Tibial nerve (tissue), 4 donors: ENCODE measurements around the gene PLCD4. TPM values are rescaled to one million over a fixed set of nuclear protein-coding genes. Genes with fewer than 3 reads are reported as not detected.

Experiments
- DNase-seq, 2 donors: peaks; one replicate each; pipeline ENCODE4 v3.0.0-alpha.2; 2019; ENCODE audit warnings: low spot score in 2 of 2
- H3K27ac ChIP-seq, 4 donors: fragments of 200-600 bp; sonication (generic) in 3 of 4; one replicate each; pipeline ENCODE4 v1.5.1; 2017 to 2019; ENCODE audit warnings: mild to moderate bottlenecking in 1 of 4
- H3K27me3 ChIP-seq, 2 donors: fragments of 200-600 bp; sonication (generic) in 1 of 2; one replicate each; pipeline versions ENCODE4 v1.5.1 to v1.6.0; 2017 to 2019
- H3K36me3 ChIP-seq, 3 donors: fragments of 200-600 bp; sonication (generic); one replicate each; pipeline ENCODE4 v1.5.1; 2018 to 2019
- H3K4me1 ChIP-seq, 4 donors: fragments of 200-600 bp; sonication (generic) in 3 of 4; one replicate each; pipeline ENCODE4 v1.5.1; 2017 to 2019
- H3K4me3 ChIP-seq, 4 donors: fragments of 200-600 bp; sonication (generic) in 3 of 4; one replicate each; pipeline ENCODE4 v1.5.1; 2017 to 2019; ENCODE audit warnings: mild to moderate bottlenecking in 1 of 4, moderate library complexity in 1 of 4
- H3K9me3 ChIP-seq, 4 donors: fragments of 200-600 bp; sonication (generic) in 3 of 4; one replicate each; pipeline ENCODE4 v1.5.1; 2017 to 2019
- EP300 ChIP-seq, 2 donors: sonication (generic); formaldehyde crosslinking; IDR thresholded peaks; one replicate each; pipeline ENCODE4 v1.6.1; 2017; ENCODE audit warnings: antibody characterized with exemption in 2 of 2, mild to moderate bottlenecking in 1 of 2
- POLR2A ChIP-seq, 2 donors: fragments of 450-650 bp; IDR thresholded peaks; one replicate each; pipeline ENCODE4 v1.6.1; 2017; ENCODE audit warnings: antibody characterized with exemption in 2 of 2, mild to moderate bottlenecking in 2 of 2, moderate library complexity in 2 of 2
- WGBS, 2 donors: methylation state at CpG; one replicate each; pipeline ENCODE4 v1.1.5; 2018; 5-methylcytosine and 5-hydroxymethylcytosine counted together
- total RNA-seq, 4 donors: library from RNA; depleted of rRNA; stranded (reverse); fragments of >200 nt; gene quantifications; one replicate each; pipeline ENCODE4 v1.1.0, GENCODE V29; 2016
- TF ChIP-seq, protein P1 (sequence below), 5 experiments: fragments of 200-600 bp in 3 of 5; fragments of 450-650 bp in 2 of 5; sonication (generic) in 3 of 5; IDR thresholded peaks; one replicate each; pipeline ENCODE4 v1.5.1; 2016 to 2019; ENCODE audit warnings: antibody characterized with exemption in 5 of 5, mild to moderate bottlenecking in 3 of 5, moderate library complexity in 2 of 5

Gene PLCD4
- total RNA-seq, 4 donors from 2014 or later, result 9.2 to 20.1 (median 13.4) TPM

DNA sequence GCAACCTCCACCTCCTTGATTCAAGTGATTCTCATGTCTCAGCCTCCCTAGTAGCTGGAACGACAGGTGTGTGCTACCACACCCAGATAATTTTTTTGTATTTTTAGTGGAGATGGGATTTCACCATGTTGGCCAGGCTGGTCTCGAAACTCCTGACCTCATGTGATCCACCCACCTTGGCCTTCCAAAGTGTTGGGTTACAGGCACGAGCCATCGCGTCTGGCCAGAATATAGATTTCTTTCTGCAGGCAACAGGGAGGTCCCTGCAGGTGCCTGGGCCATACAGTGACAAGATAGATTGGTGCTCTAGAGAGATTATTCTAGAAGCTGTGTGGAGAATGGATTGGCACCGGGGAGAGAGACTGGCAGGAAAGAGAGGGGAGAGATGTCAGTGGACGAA lies 13.3 kb downstream of the PLCD4 start:
- DNase-seq, result no peak

DNA sequence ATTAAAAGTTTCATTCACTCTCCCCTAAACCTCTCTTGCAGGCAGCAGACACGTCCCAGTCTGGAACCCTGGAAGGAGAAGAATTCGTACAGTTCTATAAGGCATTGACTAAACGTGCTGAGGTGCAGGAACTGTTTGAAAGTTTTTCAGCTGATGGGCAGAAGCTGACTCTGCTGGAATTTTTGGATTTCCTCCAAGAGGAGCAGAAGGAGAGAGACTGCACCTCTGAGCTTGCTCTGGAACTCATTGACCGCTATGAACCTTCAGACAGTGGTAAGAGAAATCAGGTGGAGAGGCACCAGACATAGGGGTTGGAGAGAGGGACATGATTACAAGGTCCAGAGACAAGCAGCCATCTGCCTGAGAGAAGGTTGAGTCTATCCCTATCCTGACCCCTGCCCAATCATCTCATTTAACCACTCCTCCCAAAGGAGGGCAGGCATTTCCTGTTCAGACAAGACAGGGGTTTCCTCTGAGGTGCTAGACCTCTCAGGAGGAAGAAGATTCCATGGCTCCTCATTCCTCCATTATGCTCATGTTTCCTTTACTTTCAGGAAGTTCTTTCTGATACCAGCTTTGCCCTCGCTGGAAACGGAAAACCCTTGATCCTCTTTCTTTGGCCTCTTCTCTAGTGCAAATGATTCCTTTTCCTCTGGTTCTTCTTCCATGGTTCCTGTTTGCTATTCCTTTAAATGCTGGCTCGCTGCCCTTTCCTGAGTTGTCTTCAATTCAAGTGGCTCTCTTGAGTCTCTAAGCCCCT lies 15.1 kb downstream of the PLCD4 start:
- Histone ChIP-seq H3K9me3 (no peaks in the 10 kb centered on the region), H3K4me3 (no peak overlapping the region), H3K36me3 (peaks cover 0 to 20% (median 0%) of the 10 kb centered on the region in 3 donors), H3K4me1 (no peaks in the 10 kb centered on the region), H3K27ac (no peak overlapping the region), H3K27me3 (no peaks in the 10 kb centered on the region)
- TF ChIP-seq, protein P1, sequence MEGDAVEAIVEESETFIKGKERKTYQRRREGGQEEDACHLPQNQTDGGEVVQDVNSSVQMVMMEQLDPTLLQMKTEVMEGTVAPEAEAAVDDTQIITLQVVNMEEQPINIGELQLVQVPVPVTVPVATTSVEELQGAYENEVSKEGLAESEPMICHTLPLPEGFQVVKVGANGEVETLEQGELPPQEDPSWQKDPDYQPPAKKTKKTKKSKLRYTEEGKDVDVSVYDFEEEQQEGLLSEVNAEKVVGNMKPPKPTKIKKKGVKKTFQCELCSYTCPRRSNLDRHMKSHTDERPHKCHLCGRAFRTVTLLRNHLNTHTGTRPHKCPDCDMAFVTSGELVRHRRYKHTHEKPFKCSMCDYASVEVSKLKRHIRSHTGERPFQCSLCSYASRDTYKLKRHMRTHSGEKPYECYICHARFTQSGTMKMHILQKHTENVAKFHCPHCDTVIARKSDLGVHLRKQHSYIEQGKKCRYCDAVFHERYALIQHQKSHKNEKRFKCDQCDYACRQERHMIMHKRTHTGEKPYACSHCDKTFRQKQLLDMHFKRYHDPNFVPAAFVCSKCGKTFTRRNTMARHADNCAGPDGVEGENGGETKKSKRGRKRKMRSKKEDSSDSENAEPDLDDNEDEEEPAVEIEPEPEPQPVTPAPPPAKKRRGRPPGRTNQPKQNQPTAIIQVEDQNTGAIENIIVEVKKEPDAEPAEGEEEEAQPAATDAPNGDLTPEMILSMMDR (IDR thresholded peaks at IDR 0.05), result no peak
- TF ChIP-seq EP300 (IDR thresholded peaks at IDR 0.05), result no peak
- TF ChIP-seq POLR2A (IDR thresholded peaks at IDR 0.05), result no peak
- DNase-seq, result no peak
- 48 to 52% methylated on average over 7 of the region's 7 CpGs for WGBS, 2 donors

More for the DNA sequence above, 13.3 kb downstream of the PLCD4 start:
- H3K27ac ChIP-seq, result no peak overlapping the region
- WGBS, 2 donors, result 76 to 81% methylated on average over 7 of the region's 7 CpGs
- no peaks in the 10 kb centered on the region for H3K9me3 ChIP-seq
- no peaks in the 10 kb centered on the region for H3K27me3 ChIP-seq
- H3K36me3 ChIP-seq, result peaks cover 0 to 24% (median 0%) of the 10 kb centered on the region in 3 donors
- TF ChIP-seq EP300 (IDR thresholded peaks at IDR 0.05) (no peak), POLR2A (IDR thresholded peaks at IDR 0.05) (no peak)
- TF ChIP-seq, protein P1 (IDR thresholded peaks at IDR 0.05), result no peak
- H3K4me3 ChIP-seq, result no peak overlapping the region
- H3K4me1 ChIP-seq, result no peaks in the 10 kb centered on the region

DNA sequence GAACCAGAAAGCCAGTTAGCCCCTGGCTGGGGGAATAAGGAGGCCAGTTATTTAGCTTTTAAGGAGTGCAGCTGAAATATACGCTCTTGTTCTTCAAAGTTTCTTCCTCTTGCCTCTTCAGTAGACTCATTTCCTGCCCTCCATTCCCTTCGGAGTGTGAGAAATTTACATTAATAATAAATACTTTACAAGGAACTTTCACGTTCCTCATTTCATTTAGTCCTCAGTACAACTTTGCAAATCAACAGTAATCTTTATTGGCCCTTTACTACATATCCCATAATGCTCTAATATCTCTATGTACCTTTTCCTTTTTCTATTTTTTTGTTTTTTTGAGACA lies 15.6 kb downstream of the PLCD4 start:
- H3K4me3 ChIP-seq, result no peak overlapping the region
- WGBS, 2 donors, result 61 to 65% methylated on average over 3 of the region's 3 CpGs
- no peaks in the 10 kb centered on the region for H3K27me3 ChIP-seq
- TF ChIP-seq EP300 (IDR thresholded peaks at IDR 0.05), result no peak
- no peak for TF ChIP-seq POLR2A (IDR thresholded peaks at IDR 0.05)
- TF ChIP-seq, protein P1 (IDR thresholded peaks at IDR 0.05), result no peak
- H3K27ac ChIP-seq, result no peak overlapping the region
- peaks cover 0 to 17% (median 0%) of the 10 kb centered on the region in 3 donors for H3K36me3 ChIP-seq
- no peaks in the 10 kb centered on the region for H3K4me1 ChIP-seq
- H3K9me3 ChIP-seq, result no peaks in the 10 kb centered on the region
- no peak for DNase-seq

DNA sequence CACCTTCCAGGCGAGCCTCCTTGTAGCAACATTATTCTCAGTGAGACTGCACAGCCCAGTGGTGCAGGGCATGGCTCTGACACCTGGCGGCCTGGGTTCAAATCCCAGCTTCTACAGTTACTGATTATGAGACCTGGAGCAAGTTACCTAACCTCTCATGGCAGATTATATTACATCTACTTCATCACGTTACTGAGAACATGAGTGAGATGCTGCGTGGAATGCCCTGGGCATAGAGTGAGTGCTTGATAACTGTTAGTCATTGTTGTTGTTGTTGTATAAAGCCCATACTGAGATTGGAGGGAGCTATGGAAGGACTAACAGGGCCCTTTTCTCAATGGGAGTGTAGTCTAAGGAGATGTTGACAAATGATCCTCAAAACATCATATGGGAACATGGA lies 18.7 kb downstream of the PLCD4 start:
- no peak for DNase-seq
- no peaks in the 10 kb centered on the region for H3K4me1 ChIP-seq
- TF ChIP-seq POLR2A (IDR thresholded peaks at IDR 0.05) (no peak), EP300 (IDR thresholded peaks at IDR 0.05) (no peak)
- TF ChIP-seq, protein P1 (IDR thresholded peaks at IDR 0.05), result no peak
- H3K27ac ChIP-seq, result no peak overlapping the region
- peaks cover 0 to 21% (median 0%) of the 10 kb centered on the region in 3 donors for H3K36me3 ChIP-seq
- WGBS, 2 donors, result 87 to 89% methylated on average over 4 of the region's 4 CpGs
- no peaks in the 10 kb centered on the region for H3K27me3 ChIP-seq
- H3K9me3 ChIP-seq, result no peaks in the 10 kb centered on the region
- no peak overlapping the region for H3K4me3 ChIP-seq

DNA sequence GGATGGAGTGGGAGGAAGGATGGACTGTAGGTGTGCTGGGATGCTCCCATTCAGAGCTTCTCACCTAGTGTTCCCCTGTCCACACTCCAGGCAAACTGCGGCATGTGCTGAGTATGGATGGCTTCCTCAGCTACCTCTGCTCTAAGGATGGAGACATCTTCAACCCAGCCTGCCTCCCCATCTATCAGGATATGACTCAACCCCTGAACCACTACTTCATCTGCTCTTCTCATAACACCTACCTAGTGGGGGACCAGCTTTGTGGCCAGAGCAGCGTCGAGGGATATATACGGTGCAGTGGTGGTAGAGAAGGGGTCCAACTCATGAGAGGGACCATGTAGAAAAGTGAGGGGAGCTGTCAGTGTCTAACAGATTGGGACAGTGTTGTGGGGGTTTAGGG lies 20.2 kb downstream of the PLCD4 start:
- DNase-seq, result no peak
- Histone ChIP-seq H3K36me3 (peaks cover 0 to 27% (median 0%) of the 10 kb centered on the region in 3 donors), H3K27ac (no peak overlapping the region), H3K4me3 (no peak overlapping the region), H3K9me3 (no peaks in the 10 kb centered on the region), H3K4me1 (no peaks in the 10 kb centered on the region), H3K27me3 (no peaks in the 10 kb centered on the region)
- WGBS, 2 donors, result 99% methylated on average over 4 of the region's 4 CpGs
- TF ChIP-seq EP300 (IDR thresholded peaks at IDR 0.05) (no peak), POLR2A (IDR thresholded peaks at IDR 0.05) (no peak)
- TF ChIP-seq, protein P1 (IDR thresholded peaks at IDR 0.05), result no peak
